Keratinocyte (primary cell): ENCODE results near the gene FRMD3. TPM values are rescaled to one million over a fixed set of nuclear protein-coding genes. Genes with fewer than 3 reads are reported as not detected.

Experiments used
- DNase-seq: peaks from one replicate; pipeline ENCODE4 v3.0.0-alpha.2; 2011; ENCODE audit warnings: low read depth, missing footprints, low spot score
- FAIRE-seq: peaks from 2 replicates; lab custom pipeline; 2011; peaks lifted over from hg19 to GRCh38; lab: Jason Lieb, UNC
- H2AFZ ChIP-seq: 2 replicates; pipeline ENCODE4 v1.6.0; 2012; ENCODE audit warnings: low read length, control low read depth, inconsistent platforms; ENCODE audit not compliant: control insufficient read depth
- H3K27ac ChIP-seq: 2 replicates; pipeline ENCODE4 v1.5.1; 2011; ENCODE audit warnings: low read length; ENCODE audit not compliant: control insufficient read depth, insufficient read depth
- H3K27me3 ChIP-seq: 3 replicates; pipeline ENCODE4 v1.6.0; 2011; ENCODE audit warnings: low read length; ENCODE audit not compliant: control insufficient read depth, insufficient read depth; ENCODE audit errors: extremely low read depth
- H3K36me3 ChIP-seq, 2 experiments: 2 replicates in 1 of 2; 3 replicates in 1 of 2; pipeline ENCODE4 v1.5.1; 2011; ENCODE audit warnings: low read length in 2 of 2, mild to moderate bottlenecking in 1 of 2; ENCODE audit not compliant: control insufficient read depth in 2 of 2, insufficient read depth in 2 of 2; ENCODE audit errors: extremely low read depth in 1 of 2
- H3K4me1 ChIP-seq: 3 replicates; pipeline ENCODE4 v1.5.1; 2011; ENCODE audit warnings: low read length; ENCODE audit not compliant: control insufficient read depth, insufficient read depth; ENCODE audit errors: extremely low read depth
- H3K4me2 ChIP-seq: 3 replicates; pipeline ENCODE4 v1.6.0; 2011; ENCODE audit warnings: low read depth, low read length; ENCODE audit not compliant: control insufficient read depth, insufficient read depth; ENCODE audit errors: extremely low read depth
- H3K4me3 ChIP-seq, 3 experiments: fragments of 200-600 bp in 1 of 3; sonication (generic) in 1 of 3; 2 replicates in 2 of 3; 3 replicates in 1 of 3; pipeline ENCODE4 v1.5.1; 2011 to 2016; ENCODE audit warnings: low read length in 3 of 3, mild to moderate bottlenecking in 3 of 3, control low read depth in 2 of 3, inconsistent platforms in 1 of 3, low read depth in 1 of 3, mixed read lengths in 1 of 3, mixed run types in 1 of 3, moderate library complexity in 1 of 3; ENCODE audit not compliant: control insufficient read depth in 2 of 3, insufficient read depth in 2 of 3; ENCODE audit errors: extremely low read depth in 1 of 3
- H3K79me2 ChIP-seq: 2 replicates; pipeline ENCODE4 v1.6.0; 2012; ENCODE audit warnings: low read length; ENCODE audit not compliant: control insufficient read depth, insufficient read depth
- H3K9ac ChIP-seq: 3 replicates; pipeline ENCODE4 v1.6.0; 2011; ENCODE audit warnings: low read length; ENCODE audit not compliant: control insufficient read depth, insufficient read depth; ENCODE audit errors: extremely low read depth
- H3K9me1 ChIP-seq: 3 replicates; pipeline ENCODE4 v1.6.0; 2011; ENCODE audit warnings: low read length; ENCODE audit not compliant: control insufficient read depth, insufficient read depth; ENCODE audit errors: extremely low read depth
- H3K9me3 ChIP-seq: 2 replicates; pipeline ENCODE4 v1.5.1; 2012; ENCODE audit warnings: low read depth, low read length; ENCODE audit not compliant: control insufficient read depth
- H4K20me1 ChIP-seq: 3 replicates; pipeline ENCODE4 v1.6.0; 2011; ENCODE audit warnings: low read length; ENCODE audit not compliant: control insufficient read depth, insufficient read depth; ENCODE audit errors: extremely low read depth
- CTCF ChIP-seq, 3 experiments: IDR thresholded peaks in 1 of 3; conservative IDR thresholded peaks in 1 of 3; optimal IDR thresholded peaks in 1 of 3; 2 replicates in 2 of 3; 3 replicates in 1 of 3; pipeline versions ENCODE3 to v1.5.1; 2011; ENCODE audit warnings: low read length in 3 of 3, mild to moderate bottlenecking in 3 of 3, moderate library complexity in 2 of 3, control low read depth in 1 of 3, inconsistent platforms in 1 of 3; ENCODE audit not compliant: insufficient read depth in 2 of 3; ENCODE audit errors: extremely low read depth in 1 of 3
- EZH2 ChIP-seq: IDR thresholded peaks from one replicate; pipeline ENCODE4 v1.6.1; 2012; ENCODE audit warnings: inconsistent platforms, mild to moderate bottlenecking, low read length, moderate library complexity
- dilution Hi-C: fragments of 300-500 bp; cut with MboI; formaldehyde crosslinking; loops from one replicate; pipeline ENCODE4 v1.7.0; 2020; ENCODE audit warnings: low sequenced_read_pairs; ENCODE audit not compliant: extremely low pct_ligation_motif_present
- polyA plus RNA-seq, 5 experiments: library from polyadenylated mRNA; depleted of rRNA in 3 of 5; stranded (reverse) in 3 of 5; stranded (forward) in 1 of 5; unstranded in 1 of 5; fragments of >200 nt; gene quantifications; 1 replicate in 1 of 5; 2 replicates in 3 of 5; 3 replicates in 1 of 5; pipeline versions ENCODE4 v1.2.1 to v1.2.3, GENCODE V29; 2011 to 2012; ENCODE audit warnings: missing spikeins in 2 of 5, low read depth in 1 of 5, low replicate concordance in 1 of 5

Gene FRMD3
- polyA plus RNA-seq, 1 donor (not counting 4 experiments of a cell fraction or from before 2014, with no cell fraction given), result 0.21 TPM

GRCh38 chr9:83367326-83367725 is 170.9 kb downstream of the FRMD3 start:
- Histone ChIP-seq H3K36me3 (no peaks in the 10 kb centered on the region), H3K9ac (no peak overlapping the region), H2AFZ (no peak overlapping the region), H3K27me3 (no peaks in the 10 kb centered on the region), H3K27ac (no peak overlapping the region), H3K4me2 (no peak overlapping the region), H3K79me2 (no peaks in the 10 kb centered on the region), H4K20me1 (no peaks in the 10 kb centered on the region), H3K9me1 (no peaks in the 10 kb centered on the region), H3K4me3 (no peak overlapping the region), H3K4me1 (no peaks in the 10 kb centered on the region), H3K9me3 (no peaks in the 10 kb centered on the region)
- dilution Hi-C loops, result no loop called here
- no peak for TF ChIP-seq EZH2
- TF ChIP-seq CTCF (optimal IDR thresholded peaks at IDR 0.05 in 1 of 3, IDR thresholded peaks at IDR 0.05 in 1 of 3, conservative IDR thresholded peaks at IDR 0.05 in 1 of 3; ENCODE audit: extremely low read depth in 1 of 3, insufficient read depth in 2 of 3, low read length in 3 of 3), result no peak
- FAIRE-seq (no peak), DNase-seq (no peak)

GRCh38 chr9:83362341-83362995 is 175.7 kb downstream of the FRMD3 start:
- no peak for DNase-seq
- no peaks in the 10 kb centered on the region for H3K4me1 ChIP-seq
- H3K9me3 ChIP-seq, result no peaks in the 10 kb centered on the region
- H3K36me3 ChIP-seq, result no peaks in the 10 kb centered on the region
- H3K9me1 ChIP-seq, result no peaks in the 10 kb centered on the region
- no peak for FAIRE-seq
- no peak overlapping the region for H3K9ac ChIP-seq
- TF ChIP-seq CTCF (optimal IDR thresholded peaks at IDR 0.05 in 1 of 3, IDR thresholded peaks at IDR 0.05 in 1 of 3, conservative IDR thresholded peaks at IDR 0.05 in 1 of 3; ENCODE audit: extremely low read depth in 1 of 3, insufficient read depth in 2 of 3, low read length in 3 of 3), result no peak
- no peak for TF ChIP-seq EZH2
- no peaks in the 10 kb centered on the region for H3K79me2 ChIP-seq
- H4K20me1 ChIP-seq, result no peaks in the 10 kb centered on the region
- no peak overlapping the region for H3K4me3 ChIP-seq
- dilution Hi-C loops, result no loop called here
- no peak overlapping the region for H3K4me2 ChIP-seq
- H2AFZ ChIP-seq, result no peak overlapping the region
- no peaks in the 10 kb centered on the region for H3K27me3 ChIP-seq
- H3K27ac ChIP-seq, result no peak overlapping the region
